Neural cell (in vitro differentiated cells): ENCODE data around the gene SLC19A1. TPM values are rescaled to one million over a fixed set of nuclear protein-coding genes. Genes with fewer than 3 reads are reported as not detected.

ENCODE experiments used
- H2AFZ ChIP-seq: fragments of 200-600, 300-800 bp; sonication (generic), shearing (Covaris generic); 2 replicates; pipeline ENCODE4 v1.6.0; 2014; ENCODE audit warnings: low read depth, mild to moderate bottlenecking, antibody characterized with exemption, low read length, moderate library complexity
- H3F3A ChIP-seq: fragments of 200-600 bp; shearing (Covaris generic); 2 replicates; pipeline ENCODE4 v1.6.1; 2016; ENCODE audit warnings: mild to moderate bottlenecking, moderate library complexity, mixed read lengths, antibody characterized with exemption, low read length; ENCODE audit not compliant: insufficient read depth, poor library complexity, severe bottlenecking
- H3K27ac ChIP-seq: fragments of 200-600, 300-800 bp; sonication (generic), shearing (Covaris generic); 2 replicates; pipeline ENCODE4 v1.5.1; 2014; ENCODE audit warnings: mild to moderate bottlenecking, low read length, moderate library complexity
- H3K27me3 ChIP-seq: fragments of 300-800, 200-600 bp; sonication (generic), shearing (Covaris generic); 2 replicates; pipeline ENCODE4 v1.6.0; 2014; ENCODE audit warnings: mild to moderate bottlenecking, low read depth, low read length, moderate library complexity; ENCODE audit not compliant: insufficient read depth
- H3K36me3 ChIP-seq: fragments of 300-800, 200-600 bp; sonication (generic), shearing (Covaris generic); 2 replicates; pipeline ENCODE4 v1.5.1; 2014; ENCODE audit warnings: mild to moderate bottlenecking, antibody characterized with exemption, low read length, moderate library complexity; ENCODE audit not compliant: insufficient read depth
- H3K4me2 ChIP-seq: fragments of 300-800, 200-600 bp; sonication (generic), shearing (Covaris generic); 2 replicates; pipeline ENCODE4 v1.6.0; 2014; ENCODE audit warnings: mild to moderate bottlenecking, low read length
- H3K4me3 ChIP-seq: fragments of 300-800, 200-600 bp; sonication (generic), shearing (Covaris generic); 2 replicates; pipeline ENCODE4 v1.5.1; 2014; ENCODE audit warnings: mild to moderate bottlenecking, low read length, moderate library complexity
- H3K79me2 ChIP-seq: fragments of 200-600 bp; shearing (Covaris generic); replicated peaks from 2 replicates; pipeline ENCODE4 v1.6.0; 2014; ENCODE audit warnings: mild to moderate bottlenecking, low read length, moderate library complexity; ENCODE audit not compliant: insufficient read depth
- H3K9ac ChIP-seq: fragments of 300-800, 200-600 bp; sonication (generic), shearing (Covaris generic); 2 replicates; pipeline ENCODE4 v1.6.1; 2016; ENCODE audit warnings: mild to moderate bottlenecking, low read length, mixed read lengths
- H3K9me2 ChIP-seq: fragments of 200-600 bp; shearing (Covaris generic); 2 replicates; pipeline ENCODE4 v1.6.1; 2016; ENCODE audit warnings: mild to moderate bottlenecking, low read length, mixed read lengths; ENCODE audit not compliant: insufficient read depth
- H3K9me3 ChIP-seq: fragments of 200-600, 300-800 bp; sonication (generic), shearing (Covaris generic); 2 replicates; pipeline ENCODE4 v1.6.1; 2016; ENCODE audit warnings: mild to moderate bottlenecking, mixed run types, low read length, moderate library complexity, mixed read lengths
- H4K20me1 ChIP-seq: fragments of 200-600 bp; shearing (Covaris generic); 2 replicates; pipeline ENCODE4 v1.6.1; 2016; ENCODE audit warnings: mild to moderate bottlenecking, mixed run types; ENCODE audit not compliant: insufficient read depth
- EP300 ChIP-seq: fragments of 450-650 bp; conservative IDR thresholded peaks from 2 replicates; pipeline ENCODE4 v1.6.1; 2014; ENCODE audit warnings: antibody characterized with exemption, mild to moderate bottlenecking, moderate library complexity; ENCODE audit not compliant: poor library complexity, severe bottlenecking
- EZH2 ChIP-seq: fragments of 200-600, 300-800 bp; shearing (Covaris generic), sonication (generic); IDR thresholded peaks from 2 replicates; pipeline ENCODE4 v1.6.1; 2014; ENCODE audit warnings: antibody characterized with exemption, low read length, borderline replicate concordance, mild to moderate bottlenecking; ENCODE audit not compliant: insufficient read depth, poor library complexity, severe bottlenecking
- MXI1 ChIP-seq: fragments of 450-650 bp; conservative IDR thresholded peaks from 2 replicates; pipeline ENCODE4 v1.6.1; 2014; ENCODE audit warnings: antibody characterized with exemption, mild to moderate bottlenecking; ENCODE audit not compliant: poor library complexity, severe bottlenecking
- POLR2AphosphoS5 ChIP-seq: IDR thresholded peaks from 2 replicates; pipeline ENCODE4 v1.6.1; 2012
- RAD21 ChIP-seq: fragments of 450-650 bp; conservative IDR thresholded peaks from 2 replicates; pipeline ENCODE4 v1.6.1; 2014; ENCODE audit warnings: antibody characterized with exemption, mild to moderate bottlenecking, moderate library complexity
- REST ChIP-seq: IDR thresholded peaks from 2 replicates; pipeline ENCODE4 v1.6.1; 2012; ENCODE audit warnings: borderline replicate concordance
- SMC3 ChIP-seq: fragments of 450-650 bp; conservative IDR thresholded peaks from 2 replicates; pipeline ENCODE4 v1.6.1; 2014; ENCODE audit warnings: antibody characterized with exemption, mild to moderate bottlenecking, moderate library complexity; ENCODE audit not compliant: poor library complexity
- TAF1 ChIP-seq: IDR thresholded peaks from 2 replicates; pipeline ENCODE4 v1.6.1; 2012; ENCODE audit warnings: low read depth
- polyA plus RNA-seq: library from polyadenylated mRNA; depleted of rRNA; stranded (reverse); fragments of >200 nt; gene quantifications from 2 replicates; pipeline ENCODE4 v1.2.3, GENCODE V29; 2014
- TF ChIP-seq, protein P1 (sequence below): fragments of 450-650 bp; IDR thresholded peaks from 2 replicates; pipeline ENCODE4 v1.5.1; 2014; ENCODE audit warnings: antibody characterized with exemption, mild to moderate bottlenecking, moderate library complexity; ENCODE audit not compliant: poor library complexity, severe bottlenecking

Gene SLC19A1
- polyA plus RNA-seq, 1 donor from 2014 or later, result 2.9 TPM

DNA sequence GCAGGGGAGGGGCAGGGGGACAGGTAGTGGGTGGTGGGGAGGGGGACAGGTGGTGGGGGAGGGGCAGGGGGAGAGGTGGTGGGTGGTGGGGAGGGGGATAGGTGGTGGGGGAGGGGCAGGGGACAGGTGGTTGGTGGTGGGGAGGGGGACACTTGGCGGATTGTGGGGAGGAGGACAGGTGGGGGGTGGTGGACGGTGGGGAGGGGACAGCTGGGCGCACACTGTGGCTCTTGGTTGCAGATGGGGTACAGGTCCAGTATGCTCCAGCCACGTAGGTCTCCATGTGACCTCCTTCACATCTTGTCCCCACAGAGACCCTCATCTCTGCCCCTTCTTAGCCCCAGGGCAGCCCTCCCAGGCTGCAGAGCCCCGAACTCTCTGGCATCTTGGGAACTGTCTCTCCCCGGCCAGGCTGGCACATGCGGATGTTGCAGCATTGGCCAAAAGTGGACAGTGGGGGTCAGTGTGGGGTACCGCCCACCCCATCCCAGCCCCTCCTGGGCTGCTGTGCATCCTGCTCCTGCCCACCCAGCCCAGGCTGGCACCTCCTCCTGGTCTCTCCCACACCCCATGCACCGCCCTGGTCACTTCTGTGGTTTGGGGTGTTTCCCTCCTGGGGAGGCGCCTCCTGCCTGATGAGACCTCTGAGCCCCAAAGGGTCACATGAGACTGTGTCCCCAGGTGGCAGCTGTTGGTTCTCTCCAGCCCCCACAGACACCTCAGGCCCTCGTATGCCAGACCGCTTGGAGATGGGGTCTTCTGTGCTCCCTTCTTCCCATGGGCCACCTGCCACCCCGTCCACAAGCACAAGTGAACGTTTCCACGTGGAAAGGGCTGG, 7.6 kb upstream of the SLC19A1 start:
- Histone ChIP-seq H3K4me3 (no peak overlapping the region), H3K9ac (no peak overlapping the region), H3K27me3 (no peaks in the 10 kb centered on the region), H3K9me2 (no peaks in the 10 kb centered on the region), H3K4me2 (no peak overlapping the region), H4K20me1 (no peaks in the 10 kb centered on the region), H2AFZ (no peak overlapping the region), H3K27ac (no peak overlapping the region), H3K9me3 (no peaks in the 10 kb centered on the region), H3K36me3 (no peaks in the 10 kb centered on the region), H3K79me2 (no peaks in the 10 kb centered on the region), H3F3A (no peaks in the 10 kb centered on the region)
- TF ChIP-seq MXI1 (no peak), TAF1 (no peak), EP300 (no peak), REST (no peak), RAD21 (no peak), SMC3 (no peak), EZH2 (no peak)
- TF ChIP-seq, protein P1, sequence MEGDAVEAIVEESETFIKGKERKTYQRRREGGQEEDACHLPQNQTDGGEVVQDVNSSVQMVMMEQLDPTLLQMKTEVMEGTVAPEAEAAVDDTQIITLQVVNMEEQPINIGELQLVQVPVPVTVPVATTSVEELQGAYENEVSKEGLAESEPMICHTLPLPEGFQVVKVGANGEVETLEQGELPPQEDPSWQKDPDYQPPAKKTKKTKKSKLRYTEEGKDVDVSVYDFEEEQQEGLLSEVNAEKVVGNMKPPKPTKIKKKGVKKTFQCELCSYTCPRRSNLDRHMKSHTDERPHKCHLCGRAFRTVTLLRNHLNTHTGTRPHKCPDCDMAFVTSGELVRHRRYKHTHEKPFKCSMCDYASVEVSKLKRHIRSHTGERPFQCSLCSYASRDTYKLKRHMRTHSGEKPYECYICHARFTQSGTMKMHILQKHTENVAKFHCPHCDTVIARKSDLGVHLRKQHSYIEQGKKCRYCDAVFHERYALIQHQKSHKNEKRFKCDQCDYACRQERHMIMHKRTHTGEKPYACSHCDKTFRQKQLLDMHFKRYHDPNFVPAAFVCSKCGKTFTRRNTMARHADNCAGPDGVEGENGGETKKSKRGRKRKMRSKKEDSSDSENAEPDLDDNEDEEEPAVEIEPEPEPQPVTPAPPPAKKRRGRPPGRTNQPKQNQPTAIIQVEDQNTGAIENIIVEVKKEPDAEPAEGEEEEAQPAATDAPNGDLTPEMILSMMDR, result no peak

- H3K79me2 ChIP-seq, result no peaks in the 10 kb centered on the region
- H3K9me3 ChIP-seq, result no peaks in the 10 kb centered on the region
- H3K9ac ChIP-seq, result no peak overlapping the region
- H4K20me1 ChIP-seq, result no peaks in the 10 kb centered on the region
- no peak overlapping the region for H3K4me3 ChIP-seq
- H3K36me3 ChIP-seq, result no peaks in the 10 kb centered on the region
- H3K4me2 ChIP-seq, result no peak overlapping the region
- TF ChIP-seq TAF1 (no peak), POLR2AphosphoS5 (no peak), MXI1 (no peak), RAD21 (no peak), SMC3 (no peak), EZH2 (no peak), EP300 (no peak), REST (no peak)
- TF ChIP-seq, protein P1, result no peak
- H3K9me2 ChIP-seq, result no peaks in the 10 kb centered on the region
- H3F3A ChIP-seq, result no peaks in the 10 kb centered on the region
- no peak overlapping the region for H3K27ac ChIP-seq
- H3K27me3 ChIP-seq, result no peaks in the 10 kb centered on the region
- H2AFZ ChIP-seq, result no peak overlapping the region
Measured at GRCh38 chr21:45548711-45549491, 6.7 kb upstream of the SLC19A1 start.
